ENCODE results near the gene CDK18.

DNA sequence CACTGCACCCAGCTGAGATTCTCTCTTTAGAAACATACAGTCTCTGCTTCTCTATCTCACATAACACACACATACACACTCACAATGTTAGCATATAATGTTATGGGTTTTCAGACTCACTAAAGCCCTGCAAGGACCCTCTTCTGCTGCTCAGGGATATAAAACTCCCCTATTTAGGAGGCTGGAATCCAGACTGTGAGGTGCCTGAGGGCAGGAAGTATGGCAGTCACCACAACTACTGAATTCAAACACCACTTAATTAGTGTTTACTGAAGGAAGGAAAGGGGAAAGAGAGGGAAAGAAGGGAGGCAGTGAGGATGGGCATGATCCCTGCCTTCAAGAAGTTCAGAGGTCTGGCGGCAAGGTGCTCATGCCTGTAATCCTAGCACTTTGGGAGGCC lies 7.8 kb upstream of the CDK18 start:
- TF ChIP-seq SP1 (IDR thresholded peaks at IDR 0.05; ENCODE audit: low read depth, low read length) (no peak), POLR2AphosphoS5 (IDR thresholded peaks at IDR 0.05; ENCODE audit: low read length) (no peak), TCF7 (IDR thresholded peaks at IDR 0.05; ENCODE audit: borderline replicate concordance) (no peak), HDGF (IDR thresholded peaks at IDR 0.05) (no peak), PML (IDR thresholded peaks at IDR 0.05; ENCODE audit: low read length) (no peak), ASH2L (IDR thresholded peaks at IDR 0.05; ENCODE audit: borderline replicate concordance, low read depth) (no peak), SIN3A (IDR thresholded peaks at IDR 0.05; ENCODE audit: low read depth, low read length) (no peak), EZH2 (IDR thresholded peaks at IDR 0.05; ENCODE audit: borderline replicate concordance, control insufficient read depth, low read depth, low read length) (no peak), STAT3 (IDR thresholded peaks at IDR 0.05; ENCODE audit: low read depth, low read length) (no peak), SUZ12 (IDR thresholded peaks at IDR 0.05; ENCODE audit: unreplicated experiment) (no peak), TCF3 (IDR thresholded peaks at IDR 0.05; ENCODE audit: borderline replicate concordance, insufficient read depth, low read depth, low read length) (no peak)
- TF ChIP-seq, protein P1, sequence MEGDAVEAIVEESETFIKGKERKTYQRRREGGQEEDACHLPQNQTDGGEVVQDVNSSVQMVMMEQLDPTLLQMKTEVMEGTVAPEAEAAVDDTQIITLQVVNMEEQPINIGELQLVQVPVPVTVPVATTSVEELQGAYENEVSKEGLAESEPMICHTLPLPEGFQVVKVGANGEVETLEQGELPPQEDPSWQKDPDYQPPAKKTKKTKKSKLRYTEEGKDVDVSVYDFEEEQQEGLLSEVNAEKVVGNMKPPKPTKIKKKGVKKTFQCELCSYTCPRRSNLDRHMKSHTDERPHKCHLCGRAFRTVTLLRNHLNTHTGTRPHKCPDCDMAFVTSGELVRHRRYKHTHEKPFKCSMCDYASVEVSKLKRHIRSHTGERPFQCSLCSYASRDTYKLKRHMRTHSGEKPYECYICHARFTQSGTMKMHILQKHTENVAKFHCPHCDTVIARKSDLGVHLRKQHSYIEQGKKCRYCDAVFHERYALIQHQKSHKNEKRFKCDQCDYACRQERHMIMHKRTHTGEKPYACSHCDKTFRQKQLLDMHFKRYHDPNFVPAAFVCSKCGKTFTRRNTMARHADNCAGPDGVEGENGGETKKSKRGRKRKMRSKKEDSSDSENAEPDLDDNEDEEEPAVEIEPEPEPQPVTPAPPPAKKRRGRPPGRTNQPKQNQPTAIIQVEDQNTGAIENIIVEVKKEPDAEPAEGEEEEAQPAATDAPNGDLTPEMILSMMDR (IDR thresholded peaks at IDR 0.05 in 2 of 3, conservative IDR thresholded peaks at IDR 0.05 in 1 of 3; ENCODE audit: control insufficient read depth in 2 of 3, extremely low read depth in 1 of 3, insufficient read depth in 1 of 3, low read depth in 3 of 3, low read length in 3 of 3) = no peak
- TF ChIP-seq, protein P2, sequence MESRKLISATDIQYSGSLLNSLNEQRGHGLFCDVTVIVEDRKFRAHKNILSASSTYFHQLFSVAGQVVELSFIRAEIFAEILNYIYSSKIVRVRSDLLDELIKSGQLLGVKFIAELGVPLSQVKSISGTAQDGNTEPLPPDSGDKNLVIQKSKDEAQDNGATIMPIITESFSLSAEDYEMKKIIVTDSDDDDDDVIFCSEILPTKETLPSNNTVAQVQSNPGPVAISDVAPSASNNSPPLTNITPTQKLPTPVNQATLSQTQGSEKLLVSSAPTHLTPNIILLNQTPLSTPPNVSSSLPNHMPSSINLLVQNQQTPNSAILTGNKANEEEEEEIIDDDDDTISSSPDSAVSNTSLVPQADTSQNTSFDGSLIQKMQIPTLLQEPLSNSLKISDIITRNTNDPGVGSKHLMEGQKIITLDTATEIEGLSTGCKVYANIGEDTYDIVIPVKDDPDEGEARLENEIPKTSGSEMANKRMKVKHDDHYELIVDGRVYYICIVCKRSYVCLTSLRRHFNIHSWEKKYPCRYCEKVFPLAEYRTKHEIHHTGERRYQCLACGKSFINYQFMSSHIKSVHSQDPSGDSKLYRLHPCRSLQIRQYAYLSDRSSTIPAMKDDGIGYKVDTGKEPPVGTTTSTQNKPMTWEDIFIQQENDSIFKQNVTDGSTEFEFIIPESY (IDR thresholded peaks at IDR 0.05) = no peak
- TF ChIP-seq, protein P3, sequence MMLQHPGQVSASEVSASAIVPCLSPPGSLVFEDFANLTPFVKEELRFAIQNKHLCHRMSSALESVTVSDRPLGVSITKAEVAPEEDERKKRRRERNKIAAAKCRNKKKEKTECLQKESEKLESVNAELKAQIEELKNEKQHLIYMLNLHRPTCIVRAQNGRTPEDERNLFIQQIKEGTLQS (IDR thresholded peaks at IDR 0.05; ENCODE audit: borderline replicate concordance, extremely low read depth, low read depth, low read length) = no peak

All from GM12878 (cell line).